Mesothelial cell of epicardium (in vitro differentiated cells): ENCODE results near the gene KLHL41. TPM values are rescaled to one million over a fixed set of nuclear protein-coding genes. Genes with fewer than 3 reads are reported as not detected.

Source experiments
- DNase-seq, 2 experiments: peaks; one replicate each; pipeline ENCODE4 v3.0.0; 2021; ENCODE audit warnings: low spot score in 2 of 2; ENCODE audit not compliant: unreplicated experiment in 2 of 2
- H3K27ac Mint-ChIP-seq: 2 replicates; pipeline ENCODE4 v1.8.0; 2021; ENCODE audit warnings: mixed read lengths
- H3K27me3 Mint-ChIP-seq: 2 replicates; pipeline ENCODE4 v1.8.0; 2021; ENCODE audit warnings: low read depth, mixed read lengths
- H3K36me3 Mint-ChIP-seq: 2 replicates; pipeline ENCODE4 v1.8.0; 2021; ENCODE audit warnings: mixed read lengths
- H3K4me1 Mint-ChIP-seq: 2 replicates; pipeline ENCODE4 v1.8.0; 2021; ENCODE audit warnings: mixed read lengths
- H3K4me3 Mint-ChIP-seq: 2 replicates; pipeline ENCODE4 v1.8.0; 2021; ENCODE audit warnings: mild to moderate bottlenecking, moderate library complexity, mixed read lengths
- H3K9me3 Mint-ChIP-seq: 2 replicates; pipeline ENCODE4 v1.8.0; 2021; ENCODE audit warnings: mixed read lengths
- total RNA-seq: library from RNA; stranded (reverse); gene quantifications from 3 replicates; pipeline ENCODE4 v1.2.1, GENCODE V29; 2021
- TF ChIP-seq, protein P1 (sequence below): fragments of 200-600 bp; sonication (generic); IDR thresholded peaks from one replicate; pipeline ENCODE4 v1.5.0; 2021; ENCODE audit warnings: antibody characterized with exemption; ENCODE audit not compliant: unreplicated experiment

The KLHL41 gene
- total RNA-seq, 1 donor from 2014 or later, result 0.56 TPM

DNA sequence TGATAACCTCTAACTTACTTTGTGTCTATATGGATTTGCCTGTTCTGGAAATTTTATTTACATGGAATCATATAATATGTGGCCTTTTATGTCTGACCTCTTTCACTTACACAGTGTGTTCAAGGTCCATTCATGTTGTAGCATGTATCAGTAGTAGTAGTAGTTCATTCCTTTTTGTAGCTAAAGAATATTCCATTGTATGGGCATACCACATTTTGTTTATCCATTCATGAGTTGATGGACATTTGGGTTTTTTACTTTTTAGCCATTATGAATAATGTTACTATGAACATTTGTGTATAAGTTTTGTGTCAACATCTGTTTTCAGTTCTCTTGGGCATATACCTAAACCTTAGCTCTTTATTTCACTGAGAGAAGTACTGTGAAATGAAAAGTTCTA lies 18.7 kb upstream of the KLHL41 start:
- Mint-ChIP-seq H3K27me3 (no peaks in the 10 kb centered on the region), H3K9me3 (peaks cover 5% of the 10 kb centered on the region), H3K27ac (no peak overlapping the region), H3K36me3 (peaks cover 15% of the 10 kb centered on the region), H3K4me3 (no peak overlapping the region), H3K4me1 (no peaks in the 10 kb centered on the region)
- no peak for DNase-seq
- TF ChIP-seq, protein P1, sequence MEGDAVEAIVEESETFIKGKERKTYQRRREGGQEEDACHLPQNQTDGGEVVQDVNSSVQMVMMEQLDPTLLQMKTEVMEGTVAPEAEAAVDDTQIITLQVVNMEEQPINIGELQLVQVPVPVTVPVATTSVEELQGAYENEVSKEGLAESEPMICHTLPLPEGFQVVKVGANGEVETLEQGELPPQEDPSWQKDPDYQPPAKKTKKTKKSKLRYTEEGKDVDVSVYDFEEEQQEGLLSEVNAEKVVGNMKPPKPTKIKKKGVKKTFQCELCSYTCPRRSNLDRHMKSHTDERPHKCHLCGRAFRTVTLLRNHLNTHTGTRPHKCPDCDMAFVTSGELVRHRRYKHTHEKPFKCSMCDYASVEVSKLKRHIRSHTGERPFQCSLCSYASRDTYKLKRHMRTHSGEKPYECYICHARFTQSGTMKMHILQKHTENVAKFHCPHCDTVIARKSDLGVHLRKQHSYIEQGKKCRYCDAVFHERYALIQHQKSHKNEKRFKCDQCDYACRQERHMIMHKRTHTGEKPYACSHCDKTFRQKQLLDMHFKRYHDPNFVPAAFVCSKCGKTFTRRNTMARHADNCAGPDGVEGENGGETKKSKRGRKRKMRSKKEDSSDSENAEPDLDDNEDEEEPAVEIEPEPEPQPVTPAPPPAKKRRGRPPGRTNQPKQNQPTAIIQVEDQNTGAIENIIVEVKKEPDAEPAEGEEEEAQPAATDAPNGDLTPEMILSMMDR, result no peak

- TF ChIP-seq, protein P1, result no peak
- Mint-ChIP-seq H3K9me3 (peaks cover 5% of the 10 kb centered on the region), H3K27ac (no peak overlapping the region), H3K27me3 (no peaks in the 10 kb centered on the region), H3K4me3 (no peak overlapping the region), H3K4me1 (no peaks in the 10 kb centered on the region), H3K36me3 (peaks cover 17% of the 10 kb centered on the region)
- DNase-seq, result no peak
Measured at GRCh38 chr2:169491378-169491777, 18.1 kb upstream of the KLHL41 start.

DNA sequence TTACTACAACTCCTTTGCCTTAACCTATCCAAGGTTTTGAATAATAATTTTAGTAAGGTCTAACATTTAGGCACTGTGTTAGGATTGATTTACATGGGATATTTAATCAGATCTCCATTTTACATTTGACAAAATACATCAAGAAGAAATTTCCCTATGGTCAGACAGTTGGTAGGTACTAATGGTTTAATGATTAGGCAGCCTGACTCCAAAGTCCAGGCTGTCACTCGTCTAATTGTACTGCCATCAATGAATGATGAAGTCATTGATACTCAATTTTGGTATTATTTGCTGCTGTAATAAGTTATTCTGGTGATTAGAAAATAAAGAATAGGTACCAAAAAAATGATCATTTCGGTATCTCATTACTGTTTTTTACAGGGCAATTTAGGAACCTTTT lies 16.1 kb upstream of the KLHL41 start:
- peaks cover 16% of the 10 kb centered on the region for H3K36me3 Mint-ChIP-seq
- no peak overlapping the region for H3K4me3 Mint-ChIP-seq
- no peaks in the 10 kb centered on the region for H3K4me1 Mint-ChIP-seq
- no peaks in the 10 kb centered on the region for H3K27me3 Mint-ChIP-seq
- TF ChIP-seq, protein P1, result no peak
- peaks cover 5% of the 10 kb centered on the region for H3K9me3 Mint-ChIP-seq
- no peak overlapping the region for H3K27ac Mint-ChIP-seq
- DNase-seq, result no peak

GRCh38 chr2:169495310-169495928 lies 14.1 kb upstream of the KLHL41 start:
- H3K27me3 Mint-ChIP-seq, result no peaks in the 10 kb centered on the region
- H3K27ac Mint-ChIP-seq, result no peak overlapping the region
- no peak overlapping the region for H3K4me3 Mint-ChIP-seq
- no peaks in the 10 kb centered on the region for H3K4me1 Mint-ChIP-seq
- H3K9me3 Mint-ChIP-seq, result peaks cover 5% of the 10 kb centered on the region
- H3K36me3 Mint-ChIP-seq, result peaks cover 18% of the 10 kb centered on the region
- TF ChIP-seq, protein P1, result no peak
- DNase-seq, result no peak

- no peak overlapping the region for H3K4me3 Mint-ChIP-seq
- TF ChIP-seq, protein P1, result no peak
- H3K27ac Mint-ChIP-seq, result no peak overlapping the region
- H3K27me3 Mint-ChIP-seq, result no peaks in the 10 kb centered on the region
- H3K36me3 Mint-ChIP-seq, result peaks cover 21% of the 10 kb centered on the region
- DNase-seq, result no peak
- H3K9me3 Mint-ChIP-seq, result no peaks in the 10 kb centered on the region
- no peaks in the 10 kb centered on the region for H3K4me1 Mint-ChIP-seq
Measured at GRCh38 chr2:169504651-169505050, 4.9 kb upstream of the KLHL41 start.

GRCh38 chr2:169507698-169508097 lies 1.8 kb upstream of the KLHL41 start:
- H3K9me3 Mint-ChIP-seq, result no peaks in the 10 kb centered on the region
- no peak for DNase-seq

More at GRCh38 chr2:169507698-169508097, 1.8 kb upstream of the KLHL41 start:
- TF ChIP-seq, protein P1, result no peak
- no peaks in the 10 kb centered on the region for H3K4me1 Mint-ChIP-seq
- H3K4me3 Mint-ChIP-seq, result no peak overlapping the region
- H3K27ac Mint-ChIP-seq, result no peak overlapping the region
- H3K27me3 Mint-ChIP-seq, result no peaks in the 10 kb centered on the region
- peaks cover 21% of the 10 kb centered on the region for H3K36me3 Mint-ChIP-seq
